ENCODE data around the gene ARHGEF19. TPM values are rescaled to one million over a fixed set of nuclear protein-coding genes. Genes with fewer than 3 reads are reported as not detected.
A peak's percentile ranks its signal among the peaks of the same experiment; 100 is the strongest.

ARHGEF19 gene
- total and polyA plus RNA-seq, 2 donors from 2014 or later, result 3.5 to 8.2 TPM

- no peaks in the 10 kb centered on the region for H3K36me3 ChIP-seq (ENCODE audit: control insufficient read depth in 2 of 3, insufficient read depth in 3 of 3, low read length in 3 of 3)
- H3K9me3 ChIP-seq (ENCODE audit: control insufficient read depth in 2 of 3, insufficient read depth in 1 of 3, low read length in 3 of 3), result no peaks in the 10 kb centered on the region
- no peak overlapping the region for H3K9ac ChIP-seq (ENCODE audit: low read length in 3 of 3)
- no peaks in the 10 kb centered on the region for H3K27me3 ChIP-seq (ENCODE audit: control insufficient read depth, insufficient read depth, low read length)
- no peak for TF ChIP-seq CTCF (IDR thresholded peaks at IDR 0.05; ENCODE audit: borderline replicate concordance, extremely low read depth, insufficient read depth)
- no peak overlapping the region for H3K4me3 ChIP-seq (ENCODE audit: low read length in 3 of 3)
- peak in 2 of 5 donors; percentile 48 to 69 for DNase-seq
- no peak overlapping the region for H3K27ac ChIP-seq (ENCODE audit: low read depth in 2 of 2, low read length in 2 of 2)
- intact Hi-C loops (cut with DNase I), result no loop called here
- FAIRE-seq, result no peak
- H3K4me1 ChIP-seq (ENCODE audit: control insufficient read depth in 2 of 3, insufficient read depth in 2 of 3, low read depth in 1 of 3, low read length in 3 of 3), result peaks cover 0 to 21% (median 20%) of the 10 kb centered on the region in 3 donors
Measured at GRCh38 chr1:16172964-16173446, 39.4 kb downstream of the ARHGEF19 start.

DNA sequence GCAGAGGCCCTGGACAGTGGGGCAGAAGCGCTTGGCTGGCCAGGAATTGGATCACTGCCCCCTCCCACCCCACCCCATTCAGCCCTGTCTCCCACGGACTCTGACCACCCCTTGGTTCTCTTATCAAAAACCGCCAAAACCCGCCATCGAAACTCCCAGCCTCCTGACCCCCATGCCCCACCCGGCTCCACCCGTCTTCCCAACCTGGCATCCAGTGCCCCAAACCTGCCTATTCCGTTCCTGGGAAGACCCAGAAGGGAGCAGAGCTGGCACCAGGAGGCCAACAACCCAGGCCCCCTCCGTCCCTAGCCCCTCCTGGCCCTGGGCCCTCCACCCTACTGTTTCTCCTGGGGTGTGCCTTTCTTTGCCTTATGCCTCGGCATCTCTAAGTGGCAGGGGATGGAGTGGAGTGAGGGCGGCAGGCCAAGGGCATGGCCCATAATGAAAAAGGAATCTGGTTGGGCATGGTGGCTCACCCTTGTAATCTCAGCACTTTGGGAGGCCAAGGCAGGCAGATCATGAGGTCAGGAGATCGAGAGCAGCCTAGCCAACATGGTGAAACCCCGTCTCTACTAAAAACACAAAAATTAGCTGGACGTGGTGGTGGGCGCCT lies 40.1 kb downstream of the ARHGEF19 start:
- DNase-seq, result peak in 1 of 5 donors; percentile 72
- H3K27me3 ChIP-seq (ENCODE audit: control insufficient read depth, insufficient read depth, low read length), result no peaks in the 10 kb centered on the region
- H3K9me3 ChIP-seq (ENCODE audit: control insufficient read depth in 2 of 3, insufficient read depth in 1 of 3, low read length in 3 of 3), result no peaks in the 10 kb centered on the region
- TF ChIP-seq CTCF (IDR thresholded peaks at IDR 0.05; ENCODE audit: borderline replicate concordance, extremely low read depth, insufficient read depth), result no peak
- H3K4me1 ChIP-seq (ENCODE audit: control insufficient read depth in 2 of 3, insufficient read depth in 2 of 3, low read depth in 1 of 3, low read length in 3 of 3), result peaks cover 0 to 19% (median 16%) of the 10 kb centered on the region in 3 donors
- no peak overlapping the region for H3K4me3 ChIP-seq (ENCODE audit: low read length in 3 of 3)
- H3K9ac ChIP-seq (ENCODE audit: low read length in 3 of 3), result no peak overlapping the region
- H3K27ac ChIP-seq (ENCODE audit: low read depth in 2 of 2, low read length in 2 of 2), result no peak overlapping the region
- H3K36me3 ChIP-seq (ENCODE audit: control insufficient read depth in 2 of 3, insufficient read depth in 3 of 3, low read length in 3 of 3), result no peaks in the 10 kb centered on the region
- no peak for FAIRE-seq
- intact Hi-C loops (cut with DNase I), result no loop called here

DNA sequence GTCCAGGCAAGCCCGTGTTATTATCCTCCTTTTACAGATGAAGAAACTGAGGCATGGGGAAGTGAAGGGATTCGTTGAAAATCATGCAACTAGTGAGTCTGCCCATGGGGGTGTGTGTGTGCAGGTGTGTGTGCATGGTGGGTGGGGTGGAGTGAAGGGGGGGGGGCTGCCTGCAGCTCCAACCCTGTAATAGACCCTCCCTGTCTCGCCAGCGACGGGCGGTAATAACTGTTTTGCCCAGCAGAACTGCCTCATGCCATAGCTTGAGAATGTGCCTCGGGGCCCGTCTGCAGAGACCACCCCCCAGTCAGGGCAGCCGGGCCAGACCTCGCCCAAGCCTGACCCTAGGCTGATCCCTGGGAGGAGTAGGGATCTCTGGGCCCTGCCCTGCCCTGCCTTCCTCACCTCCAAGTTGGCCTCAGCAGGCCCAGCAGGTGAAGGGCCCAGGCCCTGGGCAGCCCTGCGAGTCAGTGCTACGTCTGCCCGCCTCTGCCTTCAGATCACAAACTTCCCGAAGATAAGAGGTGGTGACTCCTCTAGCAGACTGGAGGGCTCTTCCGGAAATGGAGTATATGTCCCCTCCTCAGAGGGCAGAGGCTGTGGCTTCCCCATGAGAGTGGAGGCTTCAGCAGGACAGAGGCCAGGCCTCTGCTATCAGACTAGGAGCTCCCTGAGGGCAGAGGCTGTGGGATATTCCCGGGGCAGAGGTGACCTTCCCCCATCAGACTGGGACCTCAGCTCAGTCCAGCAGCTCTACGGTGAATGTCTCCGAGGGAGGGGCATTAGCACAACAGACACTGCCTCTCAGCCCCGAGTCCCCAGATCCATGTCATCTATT lies 40.9 kb downstream of the ARHGEF19 start:
- Histone ChIP-seq H3K9me3 (ENCODE audit: control insufficient read depth in 2 of 3, insufficient read depth in 1 of 3, low read length in 3 of 3) (no peaks in the 10 kb centered on the region), H3K4me3 (ENCODE audit: low read length in 3 of 3) (no peak overlapping the region), H3K27ac (ENCODE audit: low read depth in 2 of 2, low read length in 2 of 2) (no peak overlapping the region), H3K9ac (ENCODE audit: low read length in 3 of 3) (no peak overlapping the region), H3K4me1 (ENCODE audit: control insufficient read depth in 2 of 3, insufficient read depth in 2 of 3, low read depth in 1 of 3, low read length in 3 of 3) (peaks cover 0 to 14% (median 8%) of the 10 kb centered on the region in 3 donors), H3K36me3 (ENCODE audit: control insufficient read depth in 2 of 3, insufficient read depth in 3 of 3, low read length in 3 of 3) (no peaks in the 10 kb centered on the region), H3K27me3 (ENCODE audit: control insufficient read depth, insufficient read depth, low read length) (no peaks in the 10 kb centered on the region)
- DNase-seq, result peak in 1 of 5 donors; percentile 44
- intact Hi-C loops (cut with DNase I), result no loop called here
- TF ChIP-seq CTCF (IDR thresholded peaks at IDR 0.05; ENCODE audit: borderline replicate concordance, extremely low read depth, insufficient read depth), result no peak
- no peak for FAIRE-seq

Measured in kidney (tissue), 14 donors.